ENCODE data around the gene PKD1L1.

DNA sequence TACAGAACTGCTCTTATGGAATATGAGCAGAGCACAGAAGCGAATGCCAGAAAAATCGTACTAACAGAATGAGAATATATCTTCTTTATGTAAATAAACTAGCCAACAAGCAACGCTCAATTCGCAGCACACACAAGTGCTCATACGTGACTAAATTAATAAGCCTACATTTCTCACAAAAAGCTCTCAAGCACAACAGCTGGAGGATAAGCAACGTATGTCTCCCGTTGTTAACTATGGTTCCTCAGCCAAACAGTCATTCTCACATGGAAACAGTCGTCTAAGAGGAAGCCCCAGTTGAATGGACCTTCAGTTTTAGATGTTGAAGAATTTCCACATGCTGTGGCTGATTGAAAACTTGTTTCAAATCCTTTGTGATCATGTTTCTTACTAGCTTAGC lies 110.4 kb downstream of the PKD1L1 start:
- no peak for TF ChIP-seq TEAD4 (IDR thresholded peaks at IDR 0.05)
- TF ChIP-seq EP300 (IDR thresholded peaks at IDR 0.05; ENCODE audit: borderline replicate concordance) = no peak
- TF ChIP-seq TAF1 (IDR thresholded peaks at IDR 0.05; ENCODE audit: low read depth) = no peak
- no peak for TF ChIP-seq CREB1 (IDR thresholded peaks at IDR 0.05; ENCODE audit: low read depth)
- TF ChIP-seq, protein P1, sequence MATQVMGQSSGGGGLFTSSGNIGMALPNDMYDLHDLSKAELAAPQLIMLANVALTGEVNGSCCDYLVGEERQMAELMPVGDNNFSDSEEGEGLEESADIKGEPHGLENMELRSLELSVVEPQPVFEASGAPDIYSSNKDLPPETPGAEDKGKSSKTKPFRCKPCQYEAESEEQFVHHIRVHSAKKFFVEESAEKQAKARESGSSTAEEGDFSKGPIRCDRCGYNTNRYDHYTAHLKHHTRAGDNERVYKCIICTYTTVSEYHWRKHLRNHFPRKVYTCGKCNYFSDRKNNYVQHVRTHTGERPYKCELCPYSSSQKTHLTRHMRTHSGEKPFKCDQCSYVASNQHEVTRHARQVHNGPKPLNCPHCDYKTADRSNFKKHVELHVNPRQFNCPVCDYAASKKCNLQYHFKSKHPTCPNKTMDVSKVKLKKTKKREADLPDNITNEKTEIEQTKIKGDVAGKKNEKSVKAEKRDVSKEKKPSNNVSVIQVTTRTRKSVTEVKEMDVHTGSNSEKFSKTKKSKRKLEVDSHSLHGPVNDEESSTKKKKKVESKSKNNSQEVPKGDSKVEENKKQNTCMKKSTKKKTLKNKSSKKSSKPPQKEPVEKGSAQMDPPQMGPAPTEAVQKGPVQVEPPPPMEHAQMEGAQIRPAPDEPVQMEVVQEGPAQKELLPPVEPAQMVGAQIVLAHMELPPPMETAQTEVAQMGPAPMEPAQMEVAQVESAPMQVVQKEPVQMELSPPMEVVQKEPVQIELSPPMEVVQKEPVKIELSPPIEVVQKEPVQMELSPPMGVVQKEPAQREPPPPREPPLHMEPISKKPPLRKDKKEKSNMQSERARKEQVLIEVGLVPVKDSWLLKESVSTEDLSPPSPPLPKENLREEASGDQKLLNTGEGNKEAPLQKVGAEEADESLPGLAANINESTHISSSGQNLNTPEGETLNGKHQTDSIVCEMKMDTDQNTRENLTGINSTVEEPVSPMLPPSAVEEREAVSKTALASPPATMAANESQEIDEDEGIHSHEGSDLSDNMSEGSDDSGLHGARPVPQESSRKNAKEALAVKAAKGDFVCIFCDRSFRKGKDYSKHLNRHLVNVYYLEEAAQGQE (IDR thresholded peaks at IDR 0.05; ENCODE audit: low read depth) = no peak
- TF ChIP-seq ZBTB7A (IDR thresholded peaks at IDR 0.05; ENCODE audit: low read depth) = no peak
- TF ChIP-seq CEBPB (IDR thresholded peaks at IDR 0.05) = no peak
- no peak for TF ChIP-seq RAD21 (IDR thresholded peaks at IDR 0.05; ENCODE audit: low read depth)
